NCI-H1105 treated with DMSO at 0.1 percent for 48 hours (cell line): ENCODE data around the gene DIS3L2.

ENCODE experiments used
- DNase-seq: peaks from one replicate; lab custom pipeline; 2025; lab: John Stamatoyannopoulos, UW

The DIS3L2 gene, protein sequence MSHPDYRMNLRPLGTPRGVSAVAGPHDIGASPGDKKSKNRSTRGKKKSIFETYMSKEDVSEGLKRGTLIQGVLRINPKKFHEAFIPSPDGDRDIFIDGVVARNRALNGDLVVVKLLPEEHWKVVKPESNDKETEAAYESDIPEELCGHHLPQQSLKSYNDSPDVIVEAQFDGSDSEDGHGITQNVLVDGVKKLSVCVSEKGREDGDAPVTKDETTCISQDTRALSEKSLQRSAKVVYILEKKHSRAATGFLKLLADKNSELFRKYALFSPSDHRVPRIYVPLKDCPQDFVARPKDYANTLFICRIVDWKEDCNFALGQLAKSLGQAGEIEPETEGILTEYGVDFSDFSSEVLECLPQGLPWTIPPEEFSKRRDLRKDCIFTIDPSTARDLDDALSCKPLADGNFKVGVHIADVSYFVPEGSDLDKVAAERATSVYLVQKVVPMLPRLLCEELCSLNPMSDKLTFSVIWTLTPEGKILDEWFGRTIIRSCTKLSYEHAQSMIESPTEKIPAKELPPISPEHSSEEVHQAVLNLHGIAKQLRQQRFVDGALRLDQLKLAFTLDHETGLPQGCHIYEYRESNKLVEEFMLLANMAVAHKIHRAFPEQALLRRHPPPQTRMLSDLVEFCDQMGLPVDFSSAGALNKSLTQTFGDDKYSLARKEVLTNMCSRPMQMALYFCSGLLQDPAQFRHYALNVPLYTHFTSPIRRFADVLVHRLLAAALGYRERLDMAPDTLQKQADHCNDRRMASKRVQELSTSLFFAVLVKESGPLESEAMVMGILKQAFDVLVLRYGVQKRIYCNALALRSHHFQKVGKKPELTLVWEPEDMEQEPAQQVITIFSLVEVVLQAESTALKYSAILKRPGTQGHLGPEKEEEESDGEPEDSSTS

DNA sequence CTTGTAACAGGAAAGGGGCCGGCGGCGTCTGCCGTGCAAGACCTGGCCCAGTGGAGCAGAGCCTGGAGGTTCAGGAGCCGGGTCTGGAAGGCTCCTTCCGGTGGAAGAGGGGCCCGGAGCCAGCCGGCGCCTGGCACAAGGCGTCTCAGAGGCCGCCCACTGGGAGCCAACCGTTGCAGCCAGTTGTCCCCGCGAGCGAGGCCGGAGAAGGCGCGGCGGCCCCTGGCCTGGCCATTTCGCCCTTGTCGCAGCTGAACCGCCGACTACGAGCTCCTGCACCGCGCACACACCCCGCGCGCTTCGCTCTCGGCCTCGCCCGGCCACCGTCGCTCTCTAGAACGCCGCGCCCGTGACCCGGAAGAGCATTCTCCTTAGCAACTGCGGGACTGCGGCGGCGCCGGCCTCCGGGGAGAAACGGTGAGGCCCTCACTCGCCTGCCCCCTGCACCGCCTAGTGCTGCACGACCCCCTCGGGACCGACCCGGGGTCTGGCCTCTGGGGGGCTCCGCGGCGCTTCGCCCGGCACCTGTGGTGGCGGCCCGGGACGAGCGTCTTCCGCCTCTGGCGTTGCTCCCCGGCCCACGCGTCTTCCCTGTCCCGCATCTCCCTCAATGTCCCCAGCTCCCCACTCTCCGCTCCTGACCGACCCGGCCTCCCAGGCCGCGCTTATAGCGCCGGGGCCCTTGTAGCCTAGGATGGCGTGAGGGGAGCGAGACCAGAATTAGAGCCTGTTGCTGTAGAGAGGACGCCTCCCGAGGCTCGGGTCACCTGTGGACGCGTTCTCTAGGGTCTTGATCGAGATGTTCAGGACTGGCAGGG is at the start of gene DIS3L2:
Gene DIS3L2, plus strand, starts transcription at position 365 of the 818 bp plus-strand sequence. CDS start 53,215 bp downstream, outside the sequence.
- peak; percentile 64 for DNase-seq

DNA sequence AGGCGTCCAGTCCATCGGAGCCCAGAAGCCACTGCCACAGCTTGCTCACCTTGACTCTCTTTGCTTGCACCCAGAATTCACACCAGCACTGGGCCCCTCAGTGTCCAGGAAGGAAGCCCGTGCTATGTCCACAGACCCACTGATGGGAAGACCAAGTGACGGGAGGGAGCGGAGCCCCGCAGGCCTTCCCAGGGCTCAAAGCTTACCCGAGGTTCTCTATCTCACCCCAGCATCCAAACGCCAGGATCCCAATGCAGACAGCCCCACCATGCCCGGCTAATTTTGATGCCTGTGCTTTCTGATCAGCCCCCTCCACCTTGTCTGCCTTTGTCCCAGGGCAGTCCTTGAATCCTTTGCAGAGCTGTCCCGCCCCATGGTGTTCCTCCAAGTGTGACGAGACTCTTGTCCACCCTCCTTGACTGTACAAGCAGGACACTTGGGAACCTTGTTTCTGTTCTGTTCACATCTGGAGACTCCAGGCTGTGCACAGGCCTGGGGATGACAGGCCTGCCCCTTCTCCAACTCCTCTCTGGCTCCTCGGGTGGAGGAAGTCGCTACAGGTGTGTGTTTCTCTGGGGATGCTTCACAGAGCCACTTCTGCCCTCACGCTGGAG is 47.3 kb upstream of the DIS3L2 start:
- DNase-seq = no peak

DNA sequence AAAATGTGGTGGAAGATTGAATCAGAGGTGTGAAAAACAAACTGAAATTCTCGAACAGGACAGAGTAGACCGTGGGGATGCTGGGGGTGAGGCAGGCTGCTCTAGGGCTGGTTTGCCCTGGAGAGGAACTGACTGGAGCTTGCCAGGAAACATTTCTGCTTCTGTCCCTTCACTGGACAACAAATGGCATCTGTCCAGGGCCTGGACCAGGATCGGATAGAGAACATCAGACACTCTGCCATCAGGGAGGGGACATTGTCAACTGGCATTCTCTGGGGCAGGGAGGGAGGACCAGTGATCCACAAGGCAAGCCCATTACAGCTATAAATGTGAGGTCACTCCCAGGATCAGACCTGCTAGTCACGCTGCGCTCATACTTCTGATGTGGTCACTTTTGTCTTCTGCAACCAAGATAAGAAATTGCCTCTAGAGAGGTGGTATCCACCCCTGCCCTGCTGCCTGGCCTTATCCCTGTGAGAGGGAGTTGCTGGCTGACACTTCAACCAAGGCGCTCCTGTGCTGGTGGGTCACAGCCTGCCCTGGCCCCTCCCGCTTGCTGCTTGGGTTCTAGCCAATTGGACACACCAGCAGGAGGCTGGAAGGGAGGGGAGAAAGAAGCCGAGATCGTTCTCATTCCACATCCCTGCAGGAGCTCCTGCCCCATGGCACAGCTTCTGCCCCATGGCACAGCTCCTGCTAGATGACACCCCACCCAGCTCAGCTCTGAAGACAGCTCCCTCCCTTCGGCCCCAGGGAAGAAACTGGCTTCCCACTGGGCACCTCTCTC is 44.0 kb upstream of the DIS3L2 start:
- no peak for DNase-seq

DNA sequence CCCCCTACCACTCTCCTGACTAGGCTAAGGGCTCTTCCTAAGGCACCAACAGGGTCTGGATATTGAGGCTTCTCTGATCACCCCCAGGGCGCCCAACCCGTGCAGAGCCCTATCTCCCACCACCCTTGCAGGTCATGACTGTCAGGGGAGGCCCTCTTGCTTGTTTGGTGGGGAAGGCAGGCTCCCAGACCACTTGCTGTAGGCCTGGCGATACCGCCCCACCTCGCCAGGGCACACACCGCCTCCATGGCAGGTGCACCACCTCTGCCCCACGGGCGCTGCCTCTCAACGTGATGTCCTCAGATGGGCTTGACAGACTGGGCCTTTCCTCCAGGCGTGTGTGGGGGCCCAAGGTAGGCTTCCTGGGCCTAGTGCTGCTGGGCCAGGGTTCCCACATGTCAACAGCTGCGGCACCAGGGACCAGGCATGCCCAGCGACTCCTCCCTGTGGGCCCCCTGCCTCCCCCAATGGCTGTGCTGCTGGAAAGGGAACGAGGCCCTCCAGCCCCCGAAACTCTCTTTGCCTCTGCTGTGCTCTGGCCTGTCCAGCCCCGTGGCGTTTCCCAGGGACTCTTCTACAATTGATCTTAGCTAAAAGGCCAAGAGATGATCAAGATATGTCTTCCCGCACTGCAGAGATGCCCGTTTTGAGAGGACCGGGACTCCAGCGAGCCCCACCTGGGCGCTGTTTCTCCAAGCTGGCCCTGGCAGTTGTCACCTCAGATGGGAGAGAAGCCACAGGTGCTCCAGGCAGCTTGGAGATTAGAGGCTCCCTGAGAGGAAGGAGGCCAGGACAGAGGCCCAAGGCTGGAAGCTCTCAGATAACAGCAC is 42.8 kb upstream of the DIS3L2 start:
- no peak for DNase-seq

DNA sequence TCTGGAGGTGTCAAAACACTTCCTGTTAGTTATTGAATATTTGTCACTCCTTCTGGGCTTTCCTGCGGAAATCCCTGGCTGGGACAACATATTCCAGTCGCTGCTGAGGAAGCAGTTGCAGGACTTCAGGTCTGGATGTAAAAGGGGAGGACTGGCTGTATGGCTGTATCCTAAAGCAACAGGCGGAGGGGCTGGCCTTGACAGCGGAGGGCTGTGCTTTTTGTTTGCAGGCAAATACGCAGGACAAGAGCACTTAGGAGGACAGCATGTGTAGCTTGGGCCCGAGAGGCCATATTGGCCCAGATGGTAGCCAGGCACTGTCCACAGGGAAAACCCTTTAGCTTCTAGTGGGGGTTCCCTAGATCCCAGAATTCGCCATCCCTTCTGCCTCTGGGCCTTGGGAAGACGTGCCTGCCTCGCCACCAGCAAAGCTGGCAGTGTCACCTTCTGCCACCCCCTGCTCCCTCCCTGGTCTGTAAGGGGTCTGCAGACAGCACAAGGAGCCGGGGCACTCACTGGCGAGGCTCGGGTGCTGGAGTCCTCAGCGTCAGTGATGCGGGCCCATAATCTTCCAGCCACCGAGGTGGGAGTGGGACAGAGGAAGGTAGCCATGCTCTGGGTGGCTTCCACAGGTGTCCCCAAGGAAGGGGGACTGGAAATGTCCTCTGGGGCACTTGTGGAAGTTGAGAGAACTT is 42.0 kb upstream of the DIS3L2 start:
- no peak for DNase-seq

DNA sequence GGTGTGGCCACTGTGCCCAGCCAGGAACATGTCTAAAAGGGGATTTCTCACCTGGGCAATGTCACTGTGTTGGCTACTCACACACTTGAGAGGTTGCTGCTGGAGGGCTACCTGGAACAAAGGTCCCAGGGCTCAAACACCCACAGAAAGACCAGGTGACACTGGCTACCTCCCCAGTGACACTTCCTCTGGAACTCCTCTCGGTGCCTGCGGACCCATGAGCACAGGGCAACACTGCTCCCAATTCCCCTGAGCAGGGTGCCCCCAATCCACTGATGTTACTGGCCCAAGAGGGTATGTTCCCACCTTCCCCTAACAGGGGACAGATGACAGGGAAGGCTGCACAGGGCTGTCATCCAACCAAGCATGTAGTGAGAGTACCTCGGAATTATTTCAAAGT is 41.1 kb upstream of the DIS3L2 start:
- DNase-seq = no peak

DNA sequence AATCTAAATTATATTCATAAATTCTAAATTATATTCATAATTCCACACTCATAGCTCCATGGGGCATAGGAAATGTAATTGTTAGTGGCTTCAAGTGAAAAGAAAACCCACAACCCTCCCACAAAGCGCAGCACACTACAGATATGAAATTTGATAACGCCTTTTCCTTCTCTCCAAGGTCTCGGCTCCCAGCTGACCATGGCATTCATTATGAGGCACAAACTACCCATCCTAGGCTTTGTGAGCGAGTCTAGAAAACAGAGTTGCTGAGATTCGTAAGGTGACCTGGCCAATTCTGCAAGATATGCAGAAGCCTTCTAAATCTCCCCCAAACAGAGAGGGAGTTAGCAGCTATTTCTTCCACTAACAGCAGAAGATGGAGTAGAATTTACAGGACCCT is 40.7 kb upstream of the DIS3L2 start:
- DNase-seq = no peak

DNA sequence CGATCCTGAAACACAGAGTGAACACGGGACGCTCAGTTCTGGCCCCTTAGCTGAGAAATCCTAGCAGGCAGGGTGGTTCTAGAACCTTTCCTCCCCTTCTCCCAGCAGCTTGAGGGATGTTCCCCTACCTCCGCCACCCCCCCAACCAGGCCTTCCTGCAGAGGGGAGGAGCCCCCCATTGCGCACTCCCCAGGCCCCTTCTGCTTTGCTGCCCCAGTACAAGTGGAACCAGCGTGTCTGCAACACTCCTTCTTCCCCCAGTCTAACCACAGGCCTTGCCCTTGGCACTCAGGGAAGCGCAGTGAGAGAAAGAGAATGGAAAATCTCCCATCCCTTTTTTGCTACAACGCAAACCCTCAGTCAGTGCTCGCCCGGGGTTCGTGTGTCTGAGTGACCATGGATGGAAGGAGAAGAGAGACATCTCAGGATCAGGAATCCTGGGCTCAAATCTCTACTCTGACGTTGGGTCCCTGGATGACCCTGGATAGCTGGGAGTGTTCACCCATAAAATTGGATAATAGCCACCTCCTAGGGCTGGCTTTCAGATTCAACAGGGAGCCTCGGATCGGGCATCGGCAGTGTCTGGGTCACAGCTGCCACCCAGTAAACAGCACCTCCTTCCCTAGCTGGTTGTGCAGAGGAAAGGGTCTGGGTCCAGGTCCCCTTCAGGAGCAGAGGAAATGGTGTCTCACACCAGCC is 39.1 kb upstream of the DIS3L2 start:
- no peak for DNase-seq

DNA sequence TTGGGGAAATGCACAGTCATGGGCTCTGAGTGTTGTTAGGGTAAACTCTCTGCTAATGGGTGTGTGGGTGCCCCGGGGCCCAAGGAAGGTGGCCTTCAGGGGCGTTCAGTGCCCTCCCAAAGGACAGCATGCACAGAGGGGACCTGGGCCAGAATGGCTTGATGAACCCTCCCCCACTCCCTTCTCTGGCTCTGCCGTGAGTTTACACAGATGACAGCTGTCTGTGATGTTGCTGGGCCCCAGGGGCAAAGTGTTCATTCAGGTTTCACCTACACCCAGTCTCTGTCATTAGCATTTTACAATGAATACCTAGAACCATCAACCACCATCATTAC is 38.5 kb upstream of the DIS3L2 start:
- DNase-seq = no peak

DNA sequence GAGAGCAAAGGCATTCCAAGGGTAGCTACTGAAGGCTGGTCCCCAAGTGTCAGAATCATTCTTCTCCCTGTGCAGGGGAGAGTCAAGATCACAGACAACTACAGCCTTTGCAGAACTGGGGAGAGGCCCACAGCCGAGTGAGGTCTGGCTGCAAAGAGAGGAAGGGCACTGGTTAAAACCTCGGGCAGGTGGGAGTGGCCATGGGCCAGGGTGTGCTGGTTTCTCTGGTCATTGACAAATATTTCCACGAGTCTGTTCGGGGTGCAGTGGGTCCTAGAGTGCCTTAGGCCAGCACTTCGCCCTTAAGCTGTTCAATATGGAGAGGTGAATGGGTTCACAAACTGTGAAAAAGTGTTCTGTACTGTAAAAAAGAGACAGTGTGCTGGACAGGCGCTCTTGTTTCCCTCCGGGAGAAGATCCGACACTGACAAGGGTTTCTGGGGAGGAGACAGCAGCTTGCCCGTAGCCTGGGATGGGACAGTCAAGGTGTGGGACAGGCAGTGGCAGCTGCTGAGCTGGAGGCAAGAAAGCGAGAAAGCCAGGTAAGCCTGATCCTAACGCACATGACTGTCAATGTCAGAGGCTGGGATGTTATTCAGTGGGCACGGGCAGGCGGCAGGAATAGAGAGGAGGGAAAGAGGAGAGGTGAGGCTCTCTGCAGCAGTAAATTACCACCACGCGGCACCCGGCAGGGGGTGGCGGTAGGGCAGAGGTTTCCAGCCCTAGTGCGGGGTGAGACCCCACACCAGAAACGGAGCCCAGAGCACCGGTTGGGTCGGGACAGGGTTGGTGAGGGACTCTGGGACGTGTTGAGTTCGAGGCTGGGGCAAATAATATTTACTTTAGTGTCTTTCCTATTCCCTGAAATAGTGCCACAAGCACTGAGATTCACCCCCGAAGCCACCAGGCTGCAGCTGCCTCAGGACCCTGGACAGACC is 37.3 kb upstream of the DIS3L2 start:
- no peak for DNase-seq

DNA sequence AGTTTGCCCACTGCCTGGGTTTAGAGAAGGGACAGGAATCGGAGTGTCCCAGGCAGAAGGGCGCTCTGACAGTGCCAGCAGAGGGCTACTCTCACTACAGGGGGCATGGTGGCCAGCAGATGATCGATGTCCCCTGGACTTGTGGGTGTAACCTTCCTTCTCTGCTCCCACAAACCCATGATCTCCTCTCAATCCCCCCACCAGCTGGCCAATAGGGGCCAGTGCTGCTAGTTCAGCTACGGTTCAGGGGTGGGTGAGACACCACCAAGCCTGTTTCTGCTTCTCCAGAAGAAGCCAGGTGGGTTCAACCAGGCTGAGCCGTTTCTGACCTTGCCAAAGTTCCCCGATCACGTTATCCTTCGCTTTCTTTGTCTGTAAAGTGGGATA is 36.6 kb upstream of the DIS3L2 start:
- DNase-seq = no peak

DNA sequence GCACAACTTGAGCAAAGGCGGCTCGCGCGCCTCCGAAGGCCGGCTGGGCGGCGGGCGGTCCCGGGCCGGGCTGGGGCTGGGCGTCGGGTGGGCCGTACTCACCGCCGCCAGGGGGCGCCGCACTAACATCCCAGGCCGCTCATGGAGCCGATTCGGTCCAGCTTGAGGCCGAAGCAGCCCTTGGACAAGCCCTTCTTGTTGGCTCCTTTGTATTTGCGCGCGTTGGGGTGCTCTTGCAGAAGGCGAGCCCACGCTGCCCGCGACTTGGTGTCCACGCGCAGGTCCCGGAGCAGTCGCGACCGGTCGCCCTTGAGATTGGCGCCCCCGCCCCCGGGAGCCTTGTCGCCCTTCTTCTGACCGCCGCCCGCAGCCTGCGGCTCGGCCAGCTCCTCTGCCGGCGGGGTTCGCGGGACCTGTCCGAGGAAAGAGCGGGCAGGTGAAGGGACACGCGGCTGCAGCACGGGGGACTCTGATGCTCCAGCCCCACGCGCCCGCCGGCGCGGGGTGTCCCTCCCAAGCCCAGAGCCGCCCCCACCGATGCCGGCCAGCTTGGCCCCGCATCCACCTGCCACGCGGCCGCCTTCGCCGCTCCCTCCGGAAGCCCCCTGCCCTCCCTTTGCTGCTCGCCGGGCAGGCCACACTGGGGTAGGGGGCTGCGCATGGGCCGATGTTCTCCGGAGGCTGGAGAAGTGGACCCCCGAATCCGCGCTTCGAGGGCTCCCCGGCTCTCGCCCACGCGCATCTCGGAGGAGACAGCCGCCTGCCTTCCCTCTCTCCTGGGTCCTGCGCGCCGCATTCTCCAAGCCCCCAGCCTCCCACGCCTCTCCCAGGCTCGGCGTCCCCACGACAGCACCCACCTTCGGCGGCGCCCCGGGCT is 36.0 kb upstream of the DIS3L2 start:
- DNase-seq = peak; percentile 42

DNA sequence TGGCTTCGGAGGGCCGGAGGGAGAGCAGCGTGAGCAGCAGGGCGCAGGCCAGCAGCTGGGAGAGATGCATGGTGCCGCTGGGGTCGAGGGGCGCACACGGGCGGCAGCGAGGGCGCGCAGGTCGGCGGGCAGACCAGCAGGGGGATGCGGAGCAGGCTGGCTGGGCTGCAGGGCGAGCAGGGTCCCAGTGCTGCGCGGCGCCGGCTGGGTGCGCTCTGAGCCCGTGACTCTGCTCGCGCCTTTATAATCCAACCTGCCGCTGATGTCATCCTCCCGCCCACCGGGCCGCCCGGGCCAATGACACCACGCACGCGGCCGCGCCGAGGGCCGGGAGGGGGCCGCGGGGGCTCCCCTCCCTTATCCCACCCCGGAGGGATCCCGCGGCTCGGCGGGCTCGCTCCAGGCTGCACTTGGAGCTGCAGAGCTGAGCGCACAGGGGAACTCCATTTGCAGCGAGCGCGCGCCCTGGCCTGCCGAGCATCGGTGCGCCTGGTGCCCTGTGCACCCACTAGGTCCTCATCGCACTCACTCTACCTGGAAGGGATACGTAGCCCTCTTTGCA is 35.3 kb upstream of the DIS3L2 start, which contains the start of gene NPPC:
Gene NPPC, minus strand, starts transcription at position 217 of the 562 bp plus-strand sequence. Its CDS starts 147 bp downstream, at position 70.
- peak; percentile 73 for DNase-seq

DNA sequence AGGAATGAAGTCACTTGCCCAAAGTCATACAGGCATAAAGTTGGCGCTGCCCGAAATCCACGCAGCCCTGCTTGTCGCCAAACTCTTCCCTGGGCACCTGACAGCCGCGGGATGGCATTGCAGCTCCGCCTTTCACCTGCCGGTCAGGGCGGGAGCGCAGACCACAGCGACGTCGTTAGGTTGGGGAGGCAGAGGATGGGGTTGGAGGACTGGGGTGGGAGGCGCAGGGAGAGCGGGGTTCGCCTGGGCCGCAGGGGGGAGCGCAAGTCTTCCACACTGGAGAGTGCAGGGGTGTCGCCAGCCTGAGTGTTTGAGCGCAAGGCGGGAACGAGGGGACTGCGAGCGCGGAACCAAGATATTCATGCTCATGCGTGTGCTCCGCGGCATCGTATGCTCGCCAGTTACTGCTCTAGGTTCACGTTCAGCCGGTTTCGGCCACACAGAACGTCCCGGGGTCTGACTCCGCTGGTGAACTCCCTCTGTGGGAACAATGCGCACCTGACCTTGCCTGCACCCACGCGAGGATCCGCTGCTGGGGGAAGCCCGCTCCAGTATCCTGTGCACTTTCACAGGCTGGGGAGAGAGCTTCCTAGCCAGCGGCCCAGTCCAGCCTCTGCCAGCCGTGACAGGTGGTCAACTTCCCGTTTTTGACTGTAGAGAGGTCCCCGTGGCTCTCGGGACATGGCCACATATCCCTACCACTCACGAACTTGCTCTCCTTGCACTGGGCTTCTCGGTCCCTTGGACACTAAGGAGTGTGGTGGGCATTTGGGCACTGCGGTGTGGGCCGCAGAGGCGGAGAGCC is 34.5 kb upstream of the DIS3L2 start:
- DNase-seq = peak; percentile 67

DNA sequence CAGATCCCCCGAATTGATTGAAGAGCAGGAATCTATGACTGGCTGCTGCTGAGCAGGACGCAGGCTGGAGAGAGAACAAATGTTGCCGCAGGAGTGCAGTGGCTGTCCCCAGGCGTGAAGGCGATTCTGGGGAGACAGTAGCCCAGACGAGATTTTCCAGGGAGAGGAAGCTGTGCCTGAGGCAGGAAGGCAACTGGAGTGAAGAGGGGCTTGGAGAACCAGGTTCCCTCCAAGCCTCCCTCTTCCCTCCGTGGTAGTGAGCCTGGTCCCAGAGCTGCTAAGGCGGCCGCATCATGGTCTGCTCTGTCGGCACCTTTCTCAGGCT is 34.0 kb upstream of the DIS3L2 start:
- DNase-seq = no peak

DNA sequence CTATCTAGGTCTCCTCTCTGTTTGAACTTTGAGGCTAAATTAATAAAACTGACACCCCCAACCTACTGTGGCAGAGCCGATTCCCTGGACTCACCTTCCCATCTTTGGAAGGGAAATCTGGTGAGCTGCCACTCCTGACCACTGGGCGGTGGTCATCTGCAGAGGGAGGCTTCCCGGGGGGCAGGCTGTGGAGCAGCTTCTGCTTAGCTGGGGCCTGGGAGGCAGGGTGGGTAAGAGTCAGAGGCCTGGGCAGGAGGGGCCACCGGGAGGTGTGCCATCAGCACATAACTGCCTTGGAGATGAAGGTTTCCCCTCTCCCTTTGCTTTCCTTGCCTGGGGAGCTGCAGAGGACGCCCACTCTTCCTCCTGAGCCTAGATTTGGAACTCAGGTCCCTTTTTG is 33.0 kb upstream of the DIS3L2 start:
- no peak for DNase-seq
